ENCODE data around the gene MAOA. TPM values are rescaled to one million over a fixed set of nuclear protein-coding genes. Genes with fewer than 3 reads are reported as not detected.
A peak's percentile ranks its signal among the peaks of the same experiment; 100 is the strongest.
"Not testable (repeated sequence)": the region's sequence is repeated elsewhere in the genome, so short reads cannot be mapped to it uniquely, and the experiment has no call there.

Gene MAOA
- total RNA-seq, 1 donor from 2014 or later = 202 TPM

DNA sequence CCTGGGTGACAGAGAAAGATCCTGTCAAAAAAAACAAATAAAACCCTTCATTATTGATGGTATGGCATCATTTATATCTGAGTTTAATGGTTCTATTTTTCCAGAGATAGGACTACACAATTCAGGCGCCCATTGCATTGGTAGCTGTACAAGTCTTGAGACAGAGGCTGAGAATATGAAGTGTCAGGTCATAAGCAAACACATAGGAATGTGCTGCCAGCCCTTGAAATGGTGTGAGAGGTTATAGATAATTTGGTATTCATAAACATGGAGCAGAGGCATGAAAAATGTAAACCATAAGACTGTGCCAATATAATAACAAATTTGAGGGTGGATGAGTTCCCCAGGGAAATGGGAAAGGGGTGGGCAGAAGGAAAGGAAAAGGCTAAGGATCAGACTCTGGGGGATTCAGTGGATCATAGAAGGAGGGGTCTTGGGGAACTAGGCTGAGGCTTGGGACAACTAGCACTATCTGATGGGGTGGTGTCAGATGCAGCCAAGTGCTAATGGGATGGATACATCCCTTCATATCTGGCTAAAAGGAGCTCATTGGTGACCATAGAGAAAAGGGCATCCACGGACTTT is 50.8 kb downstream of the MAOA start:
- peak overlapping the region; percentile 40 for H3K27ac Mint-ChIP-seq
- intact Hi-C loops (cut with micrococcal nuclease) = no loop called here
- peaks cover 16% of the 10 kb centered on the region for H3K4me1 Mint-ChIP-seq (ENCODE audit: low read depth)
- DNase-seq (ENCODE audit: low spot score) = no peak
- H3K27me3 Mint-ChIP-seq (ENCODE audit: low read depth) = no peaks in the 10 kb centered on the region
- H3K4me3 Mint-ChIP-seq (ENCODE audit: low read depth) = no peak overlapping the region
- no peaks in the 10 kb centered on the region for H3K9me3 Mint-ChIP-seq
- peaks cover 26% of the 10 kb centered on the region for H3K36me3 Mint-ChIP-seq (ENCODE audit: low read depth)

- no peak overlapping the region for H3K27ac Mint-ChIP-seq
- no peak overlapping the region for H3K4me3 Mint-ChIP-seq (ENCODE audit: low read depth)
- peaks cover 12% of the 10 kb centered on the region for H3K4me1 Mint-ChIP-seq (ENCODE audit: low read depth)
- H3K36me3 Mint-ChIP-seq (ENCODE audit: low read depth) = peaks cover 24% of the 10 kb centered on the region
- peaks cover 3% of the 10 kb centered on the region for H3K9me3 Mint-ChIP-seq
- DNase-seq (ENCODE audit: low spot score) = no peak
- intact Hi-C loops (cut with micrococcal nuclease) = no loop called here
- no peaks in the 10 kb centered on the region for H3K27me3 Mint-ChIP-seq (ENCODE audit: low read depth)
These were observed 51.9 kb downstream of the MAOA start for GRCh38 chrX:43707812-43708548.

DNA sequence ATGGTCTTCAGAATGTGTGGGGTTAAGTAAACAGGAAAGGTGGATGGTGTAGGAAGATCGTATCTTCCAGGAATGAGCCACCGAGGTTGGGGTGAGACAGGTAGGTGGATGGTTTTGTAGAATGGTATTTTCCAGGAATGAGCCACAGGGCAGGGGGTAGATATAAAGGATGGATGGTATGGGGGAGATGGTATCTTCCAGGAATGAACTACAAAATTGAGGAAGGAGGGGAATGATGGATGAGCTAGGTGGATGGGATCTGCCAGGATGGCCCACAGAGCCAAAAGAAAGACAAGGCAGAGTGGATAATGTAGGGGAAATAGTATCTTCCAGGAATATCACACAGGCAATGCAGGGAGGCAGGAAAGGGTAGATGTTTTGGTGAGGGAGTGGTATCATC is 60.0 kb downstream of the MAOA start:
- H3K36me3 Mint-ChIP-seq (ENCODE audit: low read depth) = peaks cover 6% of the 10 kb centered on the region
- H3K27me3 Mint-ChIP-seq (ENCODE audit: low read depth) = no peaks in the 10 kb centered on the region
- no peak overlapping the region for H3K27ac Mint-ChIP-seq
- no peaks in the 10 kb centered on the region for H3K4me1 Mint-ChIP-seq (ENCODE audit: low read depth)
- DNase-seq (ENCODE audit: low spot score) = no peak
- peaks cover 3% of the 10 kb centered on the region for H3K9me3 Mint-ChIP-seq
- H3K4me3 Mint-ChIP-seq (ENCODE audit: low read depth) = no peak overlapping the region
- intact Hi-C loops (cut with micrococcal nuclease) = no loop called here

- no peaks in the 10 kb centered on the region for H3K4me1 Mint-ChIP-seq (ENCODE audit: low read depth)
- H3K9me3 Mint-ChIP-seq = peaks cover 3% of the 10 kb centered on the region
- no peak overlapping the region for H3K27ac Mint-ChIP-seq
- DNase-seq (ENCODE audit: low spot score) = no peak
- H3K27me3 Mint-ChIP-seq (ENCODE audit: low read depth) = no peaks in the 10 kb centered on the region
- no peak overlapping the region for H3K4me3 Mint-ChIP-seq (ENCODE audit: low read depth)
- intact Hi-C loops (cut with micrococcal nuclease) = no loop called here
- H3K36me3 Mint-ChIP-seq (ENCODE audit: low read depth) = peaks cover 4% of the 10 kb centered on the region
These were observed 60.6 kb downstream of the MAOA start for GRCh38 chrX:43716696-43717095.

GRCh38 chrX:43717161-43717560 is 61.1 kb downstream of the MAOA start:
- no peak for DNase-seq (ENCODE audit: low spot score)
- intact Hi-C loops (cut with micrococcal nuclease) = no loop called here
- peaks cover 3% of the 10 kb centered on the region for H3K9me3 Mint-ChIP-seq
- H3K27me3 Mint-ChIP-seq (ENCODE audit: low read depth) = no peaks in the 10 kb centered on the region
- no peaks in the 10 kb centered on the region for H3K4me1 Mint-ChIP-seq (ENCODE audit: low read depth)
- no peaks in the 10 kb centered on the region for H3K36me3 Mint-ChIP-seq (ENCODE audit: low read depth)
- H3K27ac Mint-ChIP-seq = no peak overlapping the region
- no peak overlapping the region for H3K4me3 Mint-ChIP-seq (ENCODE audit: low read depth)

DNA sequence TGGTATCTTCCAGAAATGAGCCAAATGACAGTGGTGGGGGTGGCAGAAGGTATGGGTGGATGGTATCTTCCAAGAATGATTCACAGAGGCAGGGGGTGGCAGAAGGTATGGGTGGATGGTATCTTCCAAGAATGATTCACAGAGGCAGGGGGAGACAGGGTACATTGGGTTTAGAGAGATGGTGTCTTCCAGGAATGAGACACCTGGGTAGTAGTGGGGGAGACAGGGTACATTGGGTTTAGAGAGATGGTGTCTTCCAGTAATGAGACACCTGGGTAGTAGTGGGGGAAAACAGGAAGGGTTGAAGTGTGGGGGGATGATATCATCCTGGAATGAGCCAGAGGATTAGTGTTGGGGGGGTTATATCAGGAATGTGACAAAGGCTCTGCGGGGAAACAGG is 62.0 kb downstream of the MAOA start:
- DNase-seq (ENCODE audit: low spot score) = no peak
- H3K27me3 Mint-ChIP-seq (ENCODE audit: low read depth) = no peaks in the 10 kb centered on the region
- H3K9me3 Mint-ChIP-seq = peaks cover 7% of the 10 kb centered on the region
- H3K4me1 Mint-ChIP-seq (ENCODE audit: low read depth) = no peaks in the 10 kb centered on the region
- no peak overlapping the region for H3K27ac Mint-ChIP-seq
- intact Hi-C loops (cut with micrococcal nuclease) = no loop called here
- H3K4me3 Mint-ChIP-seq (ENCODE audit: low read depth) = no peak overlapping the region
- H3K36me3 Mint-ChIP-seq (ENCODE audit: low read depth) = no peaks in the 10 kb centered on the region

DNA sequence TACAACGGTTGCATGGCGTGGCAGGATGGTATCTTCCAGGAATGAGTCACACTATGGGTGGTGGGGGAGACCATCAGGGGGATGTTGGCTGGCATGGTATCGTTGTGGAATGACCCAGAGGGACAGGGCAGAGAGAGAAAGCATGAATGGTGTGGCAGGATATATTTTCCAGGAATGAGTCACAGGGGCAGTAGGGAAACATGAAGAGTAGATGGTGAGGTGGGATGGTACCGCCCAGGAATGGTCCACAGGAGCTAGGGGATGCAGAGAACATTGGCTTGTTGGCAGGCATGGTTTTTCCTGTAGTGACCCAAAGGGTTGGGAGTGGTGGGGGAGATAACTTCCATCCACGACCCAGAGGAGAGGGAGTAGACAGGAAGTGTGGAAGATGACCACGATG is 62.4 kb downstream of the MAOA start:
- no peak overlapping the region for H3K27ac Mint-ChIP-seq
- H3K9me3 Mint-ChIP-seq = peaks cover 12% of the 10 kb centered on the region
- H3K4me1 Mint-ChIP-seq (ENCODE audit: low read depth) = peaks cover 2% of the 10 kb centered on the region
- no peak for DNase-seq (ENCODE audit: low spot score)
- H3K27me3 Mint-ChIP-seq (ENCODE audit: low read depth) = no peaks in the 10 kb centered on the region
- H3K36me3 Mint-ChIP-seq (ENCODE audit: low read depth) = no peaks in the 10 kb centered on the region
- intact Hi-C loops (cut with micrococcal nuclease) = no loop called here
- no peak overlapping the region for H3K4me3 Mint-ChIP-seq (ENCODE audit: low read depth)

- no peaks in the 10 kb centered on the region for H3K36me3 Mint-ChIP-seq (ENCODE audit: low read depth)
- peaks cover 13% of the 10 kb centered on the region for H3K9me3 Mint-ChIP-seq
- DNase-seq (ENCODE audit: low spot score) = no peak
- no peak overlapping the region for H3K4me3 Mint-ChIP-seq (ENCODE audit: low read depth)
- no peak overlapping the region for H3K27ac Mint-ChIP-seq
- intact Hi-C loops (cut with micrococcal nuclease) = no loop called here
- no peaks in the 10 kb centered on the region for H3K27me3 Mint-ChIP-seq (ENCODE audit: low read depth)
- peaks cover 2% of the 10 kb centered on the region for H3K4me1 Mint-ChIP-seq (ENCODE audit: low read depth)
These were observed 62.9 kb downstream of the MAOA start for GRCh38 chrX:43718956-43719355.

GRCh38 chrX:43720082-43720481 is 64.0 kb downstream of the MAOA start:
- H3K27me3 Mint-ChIP-seq (ENCODE audit: low read depth) = no peaks in the 10 kb centered on the region

GRCh38 chrX:43720961-43721360 is 64.9 kb downstream of the MAOA start:
- no peaks in the 10 kb centered on the region for H3K27me3 Mint-ChIP-seq (ENCODE audit: low read depth)
- peaks cover 1% of the 10 kb centered on the region for H3K36me3 Mint-ChIP-seq (ENCODE audit: low read depth)
- H3K27ac Mint-ChIP-seq = no peak overlapping the region
- peaks cover 26% of the 10 kb centered on the region for H3K9me3 Mint-ChIP-seq
- H3K4me3 Mint-ChIP-seq (ENCODE audit: low read depth) = no peak overlapping the region
- intact Hi-C loops (cut with micrococcal nuclease) = no loop called here
- no peak for DNase-seq (ENCODE audit: low spot score)
- H3K4me1 Mint-ChIP-seq (ENCODE audit: low read depth) = peaks cover 14% of the 10 kb centered on the region

More at GRCh38 chrX:43720082-43720481, 64.0 kb downstream of the MAOA start:
- H3K4me3 Mint-ChIP-seq (ENCODE audit: low read depth) = no peak overlapping the region
- no peak overlapping the region for H3K27ac Mint-ChIP-seq
- peaks cover 21% of the 10 kb centered on the region for H3K9me3 Mint-ChIP-seq
- no peak for DNase-seq (ENCODE audit: low spot score)
- peaks cover 10% of the 10 kb centered on the region for H3K4me1 Mint-ChIP-seq (ENCODE audit: low read depth)
- intact Hi-C loops (cut with micrococcal nuclease) = no loop called here
- no peaks in the 10 kb centered on the region for H3K36me3 Mint-ChIP-seq (ENCODE audit: low read depth)

GRCh38 chrX:43725227-43725626 is 69.1 kb downstream of the MAOA start:
- H3K4me1 Mint-ChIP-seq (ENCODE audit: low read depth) = peaks cover 29% of the 10 kb centered on the region
- H3K27ac Mint-ChIP-seq = peak overlapping the region; percentile 83
- H3K27me3 Mint-ChIP-seq (ENCODE audit: low read depth); H3K4me3 Mint-ChIP-seq (ENCODE audit: low read depth); DNase-seq (ENCODE audit: low spot score): not testable (repeated sequence)
- peaks cover 32% of the 10 kb centered on the region for H3K9me3 Mint-ChIP-seq
- intact Hi-C loops (cut with micrococcal nuclease) = loop anchor here (5.0 kb wide), 1 partner anchor 68 kb away; the partner anchor contains the start of gene MAOA
- peaks cover 27% of the 10 kb centered on the region for H3K36me3 Mint-ChIP-seq (ENCODE audit: low read depth)

- DNase-seq (ENCODE audit: low spot score) = not testable (repeated sequence)
- H3K4me1 Mint-ChIP-seq (ENCODE audit: low read depth) = peaks cover 29% of the 10 kb centered on the region
- intact Hi-C loops (cut with micrococcal nuclease) = loop anchor here (5.0 kb wide), 1 partner anchor 70 kb away; the partner anchor contains the start of gene MAOA
These were observed 71.2 kb downstream of the MAOA start for GRCh38 chrX:43727254-43727653.

GRCh38 chrX:43728002-43728401 is 71.9 kb downstream of the MAOA start:
- Mint-ChIP-seq H3K9me3 (peaks cover 25% of the 10 kb centered on the region), H3K27me3 (ENCODE audit: low read depth) (no peaks in the 10 kb centered on the region), H3K4me1 (ENCODE audit: low read depth) (peaks cover 29% of the 10 kb centered on the region), H3K36me3 (ENCODE audit: low read depth) (peaks cover 51% of the 10 kb centered on the region), H3K27ac (peak overlapping the region; percentile 82), H3K4me3 (ENCODE audit: low read depth) (peak overlapping the region; percentile 33)
- DNase-seq (ENCODE audit: low spot score) = no peak
- intact Hi-C loops (cut with micrococcal nuclease) = loop anchor here (5.0 kb wide), 1 partner anchor 71 kb away; the partner anchor contains the start of gene MAOA

More at GRCh38 chrX:43727254-43727653, 71.2 kb downstream of the MAOA start:
- H3K27me3 Mint-ChIP-seq (ENCODE audit: low read depth); H3K4me3 Mint-ChIP-seq (ENCODE audit: low read depth); H3K27ac Mint-ChIP-seq: not testable (repeated sequence)
- peaks cover 30% of the 10 kb centered on the region for H3K9me3 Mint-ChIP-seq
- peaks cover 43% of the 10 kb centered on the region for H3K36me3 Mint-ChIP-seq (ENCODE audit: low read depth)

Data from activated T-helper 2 cell treated with anti-CD3 and anti-CD28 coated beads, Interferon-gamma antibody, Interleukin-2, Interleukin-4, amounts not matched to agents 10 μg/mL and 5 μg/mL and 100 μg/mL, durations not matched to agents 14 hours and 24 hours and 36 hours (primary cell).